Measurements from ENCODE around the gene TMSB10. TPM values are rescaled to one million over a fixed set of nuclear protein-coding genes. Genes with fewer than 3 reads are reported as not detected.

Gene TMSB10
- polyA plus RNA-seq, 1 donor (not counting 4 experiments of a cell fraction or from before 2014, with no cell fraction given) = 3,595 TPM

- Histone ChIP-seq H3K27ac (ENCODE audit: control insufficient read depth, insufficient read depth, low read length) (no peak overlapping the region), H3K9me3 (ENCODE audit: control insufficient read depth, low read depth, low read length) (no peaks in the 10 kb centered on the region), H3K9me1 (ENCODE audit: control insufficient read depth, extremely low read depth, insufficient read depth, low read length) (no peaks in the 10 kb centered on the region), H3K36me3 (ENCODE audit: control insufficient read depth in 2 of 2, extremely low read depth in 1 of 2, insufficient read depth in 2 of 2, low read length in 2 of 2) (no peaks in the 10 kb centered on the region), H3K9ac (ENCODE audit: control insufficient read depth, extremely low read depth, insufficient read depth, low read length) (no peak overlapping the region), H3K4me1 (ENCODE audit: control insufficient read depth, extremely low read depth, insufficient read depth, low read length) (peaks cover 26% of the 10 kb centered on the region), H2AFZ (ENCODE audit: control insufficient read depth, low read length) (no peak overlapping the region), H3K79me2 (ENCODE audit: control insufficient read depth, insufficient read depth, low read length) (no peaks in the 10 kb centered on the region), H3K27me3 (ENCODE audit: control insufficient read depth, extremely low read depth, insufficient read depth, low read length) (no peaks in the 10 kb centered on the region), H3K4me2 (ENCODE audit: control insufficient read depth, extremely low read depth, insufficient read depth, low read depth, low read length) (no peak overlapping the region), H4K20me1 (ENCODE audit: control insufficient read depth, extremely low read depth, insufficient read depth, low read length) (no peaks in the 10 kb centered on the region), H3K4me3 (ENCODE audit: control insufficient read depth in 2 of 3, extremely low read depth in 1 of 3, insufficient read depth in 2 of 3, low read depth in 1 of 3, low read length in 3 of 3) (no peak overlapping the region)
- dilution Hi-C loops (cut with MboI; ENCODE audit: extremely low pct_ligation_motif_present, low sequenced_read_pairs) = no loop called here
- DNase-seq (ENCODE audit: low read depth, low spot score) (no peak), FAIRE-seq (no peak)
- TF ChIP-seq EZH2 (IDR thresholded peaks at IDR 0.05; ENCODE audit: low read length) (no peak), CTCF (optimal IDR thresholded peaks at IDR 0.05 in 1 of 3, IDR thresholded peaks at IDR 0.05 in 1 of 3, conservative IDR thresholded peaks at IDR 0.05 in 1 of 3; ENCODE audit: extremely low read depth in 1 of 3, insufficient read depth in 2 of 3, low read length in 3 of 3) (no peak)
These were observed 36.7 kb downstream of the TMSB10 start for GRCh38 chr2:84942166-84942565.

- H3K4me1 ChIP-seq (ENCODE audit: control insufficient read depth, extremely low read depth, insufficient read depth, low read length) = peaks cover 27% of the 10 kb centered on the region
- H2AFZ ChIP-seq (ENCODE audit: control insufficient read depth, low read length) = peak overlapping the region; percentile 20
- no peak overlapping the region for H3K4me2 ChIP-seq (ENCODE audit: control insufficient read depth, extremely low read depth, insufficient read depth, low read depth, low read length)
- H3K9me1 ChIP-seq (ENCODE audit: control insufficient read depth, extremely low read depth, insufficient read depth, low read length) = no peaks in the 10 kb centered on the region
- H3K36me3 ChIP-seq (ENCODE audit: control insufficient read depth in 2 of 2, extremely low read depth in 1 of 2, insufficient read depth in 2 of 2, low read length in 2 of 2) = no peaks in the 10 kb centered on the region
- no peaks in the 10 kb centered on the region for H4K20me1 ChIP-seq (ENCODE audit: control insufficient read depth, extremely low read depth, insufficient read depth, low read length)
- H3K9ac ChIP-seq (ENCODE audit: control insufficient read depth, extremely low read depth, insufficient read depth, low read length) = no peak overlapping the region
- H3K27me3 ChIP-seq (ENCODE audit: control insufficient read depth, extremely low read depth, insufficient read depth, low read length) = no peaks in the 10 kb centered on the region
- no peaks in the 10 kb centered on the region for H3K9me3 ChIP-seq (ENCODE audit: control insufficient read depth, low read depth, low read length)
- peak overlapping the region; percentile 22 for H3K27ac ChIP-seq (ENCODE audit: control insufficient read depth, insufficient read depth, low read length)
- no peak overlapping the region for H3K4me3 ChIP-seq (ENCODE audit: control insufficient read depth in 2 of 3, extremely low read depth in 1 of 3, insufficient read depth in 2 of 3, low read depth in 1 of 3, low read length in 3 of 3)
- no peak for TF ChIP-seq CTCF (optimal IDR thresholded peaks at IDR 0.05 in 1 of 3, IDR thresholded peaks at IDR 0.05 in 1 of 3, conservative IDR thresholded peaks at IDR 0.05 in 1 of 3; ENCODE audit: extremely low read depth in 1 of 3, insufficient read depth in 2 of 3, low read length in 3 of 3)
- no peak for TF ChIP-seq EZH2 (IDR thresholded peaks at IDR 0.05; ENCODE audit: low read length)
- FAIRE-seq (peak; percentile 39), DNase-seq (ENCODE audit: low read depth, low spot score) (no peak)
- dilution Hi-C loops (cut with MboI; ENCODE audit: extremely low pct_ligation_motif_present, low sequenced_read_pairs) = no loop called here
- no peaks in the 10 kb centered on the region for H3K79me2 ChIP-seq (ENCODE audit: control insufficient read depth, insufficient read depth, low read length)
These were observed 37.5 kb downstream of the TMSB10 start for GRCh38 chr2:84942964-84943421.

Measured in keratinocyte (primary cell).